HG02642 (cell line): ENCODE measurements around the gene DDA1.

Experiments used
- ATAC-seq: cut with Tn5 transposase; IDR thresholded peaks from one replicate; pipeline ENCODE4 v1.9.1; 2021; ENCODE audit warnings: mild to moderate bottlenecking; ENCODE audit not compliant: unreplicated experiment, poor library complexity

The DDA1 gene

DNA sequence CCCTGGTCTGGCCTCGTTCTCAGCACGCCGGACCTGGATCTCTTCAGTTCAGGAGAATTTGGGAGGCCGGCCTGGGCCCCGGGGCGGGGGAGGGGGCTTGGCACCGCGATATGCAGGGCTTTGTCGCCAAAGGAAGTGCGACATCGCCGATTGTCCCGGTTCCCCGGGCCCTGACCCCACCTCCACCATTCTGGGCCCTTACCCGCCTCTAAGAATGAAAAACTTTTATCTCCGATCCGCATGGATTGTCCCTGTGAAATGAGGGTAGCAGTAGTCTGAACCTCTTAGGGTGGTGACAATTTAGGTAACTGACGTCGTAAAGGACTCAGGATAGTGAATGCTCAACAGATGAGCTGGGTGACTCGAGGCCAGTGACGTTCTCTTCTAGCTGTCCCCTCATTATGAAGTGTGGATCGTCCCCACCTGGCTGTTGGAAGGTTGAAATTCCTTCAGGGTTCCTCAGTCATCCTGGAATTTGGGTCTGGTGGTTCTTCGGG is 650 bp downstream of the DDA1 start:
- ATAC-seq: no peak

DNA sequence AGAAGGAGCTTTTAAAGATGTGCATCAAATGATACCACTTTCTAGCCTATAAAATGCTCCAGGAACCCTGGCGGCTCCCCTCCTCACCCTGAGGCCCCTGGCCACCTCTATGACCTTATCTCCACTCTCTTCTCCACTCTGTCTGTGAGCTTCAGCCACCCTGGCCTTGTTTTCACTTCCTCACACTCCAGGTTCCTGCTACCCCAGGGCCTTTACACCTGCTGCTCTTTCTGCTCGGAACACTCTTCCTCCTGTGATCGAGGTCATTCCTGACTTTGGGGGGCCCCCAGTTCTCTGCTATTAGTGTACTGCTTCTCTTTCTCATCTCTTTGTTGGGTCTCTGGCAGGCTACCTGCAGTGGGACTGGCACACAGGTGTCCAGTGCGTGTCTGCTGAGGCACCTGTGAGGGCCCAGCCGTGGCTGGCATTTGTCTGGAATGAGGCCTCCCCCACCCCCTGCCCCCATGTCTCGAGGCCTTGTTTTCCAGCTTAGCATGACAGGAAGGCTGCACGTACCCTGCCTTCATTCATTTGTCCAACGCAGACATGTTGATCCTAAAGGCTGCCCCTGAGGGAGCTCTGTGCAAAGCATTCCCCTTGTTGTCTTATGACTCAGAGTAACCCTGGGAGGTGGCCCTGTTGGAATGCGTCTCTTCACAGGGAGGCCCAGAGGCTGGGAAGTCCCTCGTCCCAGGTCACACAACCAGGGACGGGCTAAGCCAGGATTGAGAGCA is 2.3 kb downstream of the DDA1 start:
- no peak for ATAC-seq

DNA sequence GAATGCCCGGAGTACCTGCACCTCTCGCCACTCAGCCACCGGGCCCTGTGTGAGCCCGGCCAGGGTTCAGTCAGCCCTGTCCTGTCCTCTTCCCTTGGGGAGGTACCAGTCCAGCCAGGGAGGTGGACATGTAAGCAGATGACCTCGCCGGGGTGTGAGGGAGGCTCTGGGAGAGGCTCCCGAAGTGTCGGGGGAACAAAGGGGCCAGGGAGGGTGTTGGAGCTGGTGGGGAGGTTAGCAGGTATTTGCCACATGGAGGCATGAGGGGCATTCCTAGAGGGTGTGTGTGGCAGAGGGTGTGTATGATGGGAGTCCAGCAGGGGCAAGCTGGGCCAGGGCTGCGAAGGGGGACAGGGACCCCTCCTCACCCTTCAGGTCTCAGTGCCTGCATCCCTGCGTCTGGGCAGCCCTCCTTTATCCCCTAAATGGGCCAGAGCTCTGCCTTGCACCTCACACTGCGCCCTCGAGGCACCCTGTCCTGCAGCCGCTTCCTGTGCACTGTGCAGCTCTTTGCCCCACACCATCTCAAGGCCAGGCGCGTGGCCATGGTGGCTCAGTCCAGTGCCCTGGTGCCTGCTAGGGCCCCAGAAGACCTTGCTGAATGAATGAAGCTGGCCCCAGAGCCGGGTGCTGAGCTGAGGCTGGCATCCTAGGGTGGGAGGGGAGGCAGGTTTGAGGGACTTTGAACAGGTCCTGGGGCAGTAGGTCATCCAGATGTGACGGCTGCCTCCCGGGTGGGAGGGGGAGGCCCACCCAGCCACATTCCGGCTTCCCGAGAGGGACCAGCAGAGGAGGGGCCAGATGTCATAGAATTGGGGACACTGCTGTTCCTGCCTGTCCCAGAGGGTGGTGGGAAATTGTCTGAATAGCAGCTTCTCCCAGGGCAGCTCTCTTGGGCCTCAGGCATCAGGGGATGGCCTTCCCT is 3.1 kb downstream of the DDA1 start:
- no peak for ATAC-seq

DNA sequence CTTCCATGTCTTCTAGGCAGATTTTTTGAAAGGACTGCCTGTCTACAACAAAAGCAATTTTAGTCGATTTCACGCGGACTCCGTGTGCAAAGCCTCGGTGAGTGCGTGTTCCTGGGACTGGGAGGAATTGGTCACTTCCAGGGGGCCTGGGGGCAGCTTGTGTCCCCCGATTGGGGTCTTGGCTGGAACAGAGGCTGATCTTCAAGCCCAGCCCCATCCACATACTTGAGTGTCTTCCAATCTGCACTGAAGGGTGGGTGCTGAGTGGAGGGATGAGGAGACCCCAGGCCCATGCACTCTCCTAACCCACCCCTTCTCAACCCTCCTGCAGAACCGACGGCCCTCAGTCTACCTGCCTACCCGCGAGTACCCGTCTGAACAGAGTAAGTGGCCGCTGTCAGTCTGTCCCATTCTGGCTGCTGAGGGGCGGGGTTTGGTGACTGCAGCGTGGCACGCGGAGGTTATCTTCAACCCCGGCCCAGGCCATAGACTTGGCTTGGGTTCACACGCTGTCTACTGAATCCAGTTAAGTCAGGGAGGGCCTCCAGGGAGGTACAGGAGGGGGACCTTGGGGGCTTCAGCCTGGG is 4.7 kb downstream of the DDA1 start:
- no peak for ATAC-seq

DNA sequence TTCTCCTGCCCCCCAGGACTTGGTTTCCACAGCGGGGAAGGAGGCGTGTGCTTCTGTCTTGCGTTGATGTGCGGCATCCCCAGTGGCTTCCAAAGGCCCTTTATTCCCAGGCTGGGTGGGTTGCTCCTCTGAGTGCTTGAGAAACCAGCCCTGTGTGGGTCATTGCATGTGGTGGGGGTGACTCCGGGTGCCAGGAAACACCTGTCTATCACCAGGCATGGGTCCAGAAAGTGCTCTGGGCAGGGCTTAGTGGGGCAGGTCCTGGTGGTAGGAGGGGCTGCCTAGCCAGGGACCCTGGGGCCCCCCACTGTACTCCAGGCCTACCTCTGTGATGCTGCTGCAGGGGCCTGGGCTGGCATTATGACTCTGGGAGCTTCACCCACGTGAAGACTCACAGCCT is 9.6 kb downstream of the DDA1 start:
- ATAC-seq: no peak

DNA sequence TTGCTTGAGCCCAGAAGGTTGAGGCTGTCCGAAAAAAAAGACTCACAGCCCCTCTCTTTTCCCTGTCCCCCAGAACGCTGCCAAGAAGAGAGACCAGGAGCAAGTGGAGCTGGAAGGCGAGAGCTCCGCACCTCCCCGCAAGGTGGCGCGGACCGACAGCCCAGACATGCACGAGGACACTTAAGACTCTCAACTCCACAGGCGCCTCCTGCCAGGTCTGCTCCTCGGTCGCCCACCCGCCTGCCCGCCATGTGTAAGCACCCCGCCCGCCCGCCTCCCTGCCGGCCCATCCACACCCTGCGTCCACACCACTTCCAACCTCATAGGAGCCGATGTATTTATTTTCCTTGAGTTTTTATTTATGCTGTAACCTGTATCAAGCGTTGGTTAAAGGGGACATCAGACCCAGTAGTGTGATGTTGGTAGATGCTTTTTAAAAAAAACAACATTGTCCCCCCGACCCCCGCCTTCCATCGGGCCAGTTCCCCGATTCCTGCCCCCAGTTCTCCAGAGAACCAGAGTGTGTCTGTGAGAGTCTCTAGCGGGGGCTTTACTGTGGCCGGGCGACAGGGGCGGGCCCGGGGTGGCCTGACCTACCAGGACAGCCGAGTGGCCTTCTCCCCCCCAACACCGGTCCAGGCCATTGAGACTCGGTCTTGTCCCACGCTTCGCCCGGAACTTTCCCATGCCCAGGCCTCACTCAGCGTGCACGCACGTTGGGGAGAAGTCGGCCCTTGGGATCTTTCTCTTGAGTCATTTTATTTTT is 10.3 kb downstream of the DDA1 start:
- no peak for ATAC-seq

DNA sequence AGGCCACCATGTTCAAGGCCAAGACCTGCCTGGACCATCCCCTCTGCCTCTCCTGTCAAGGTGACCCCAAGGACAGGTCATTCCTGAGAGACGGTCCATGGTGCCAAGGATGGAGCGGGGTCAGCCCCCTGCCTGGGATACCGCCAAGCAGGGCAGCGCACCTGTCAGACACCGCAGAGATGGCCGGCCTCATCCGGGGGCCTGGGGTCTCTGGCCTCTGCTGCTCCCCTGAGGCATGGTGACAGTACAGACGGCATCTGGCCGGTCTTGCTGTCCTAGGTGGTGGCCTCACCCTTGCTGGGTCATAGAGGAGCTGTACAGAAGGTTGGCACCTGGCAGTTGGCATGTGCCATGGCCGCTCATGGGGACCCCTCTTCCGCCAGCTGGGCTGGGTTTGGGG is 11.1 kb downstream of the DDA1 start:
- no peak for ATAC-seq

DNA sequence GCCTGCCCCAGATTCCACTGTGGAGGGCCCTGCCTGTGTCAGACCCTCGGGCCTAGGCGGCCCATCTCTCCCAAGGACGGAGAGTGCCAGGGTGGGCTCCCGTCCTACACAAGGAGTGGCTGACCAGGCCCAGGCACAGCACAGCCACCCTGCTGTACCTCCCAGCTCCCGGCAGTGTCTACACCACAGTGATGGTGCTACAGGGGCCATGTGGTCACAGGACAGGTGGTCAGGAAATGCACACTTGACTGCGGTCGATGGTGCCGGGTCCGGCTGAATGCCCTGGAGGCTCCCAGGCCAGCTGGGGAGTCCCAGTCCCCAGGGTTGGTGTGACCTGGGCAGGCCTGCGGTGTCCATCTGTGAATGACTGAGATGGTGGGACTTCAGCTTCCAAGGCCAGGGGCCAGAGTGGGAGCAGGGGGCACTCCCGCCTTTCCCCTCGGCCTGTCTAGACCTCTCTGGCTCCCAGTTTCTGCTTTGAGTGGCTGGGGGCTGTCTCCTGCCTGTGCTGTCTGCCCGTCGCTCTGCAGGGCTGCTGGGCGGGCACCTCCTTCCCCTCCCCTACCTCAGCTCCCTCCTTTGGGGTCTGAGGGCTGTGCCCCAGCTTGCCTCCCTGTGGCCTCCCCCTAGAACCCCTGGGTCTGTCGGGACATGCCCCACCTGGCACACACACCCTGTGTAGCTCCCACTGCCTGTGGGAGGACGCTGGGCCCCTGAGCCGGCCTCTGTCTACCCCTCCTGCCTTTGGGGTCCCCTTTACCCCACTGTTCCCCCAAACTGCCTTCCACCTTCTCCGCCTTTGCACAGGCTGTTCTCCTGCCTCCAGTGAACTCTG is 12.5 kb downstream of the DDA1 start:
- no peak for ATAC-seq

DNA sequence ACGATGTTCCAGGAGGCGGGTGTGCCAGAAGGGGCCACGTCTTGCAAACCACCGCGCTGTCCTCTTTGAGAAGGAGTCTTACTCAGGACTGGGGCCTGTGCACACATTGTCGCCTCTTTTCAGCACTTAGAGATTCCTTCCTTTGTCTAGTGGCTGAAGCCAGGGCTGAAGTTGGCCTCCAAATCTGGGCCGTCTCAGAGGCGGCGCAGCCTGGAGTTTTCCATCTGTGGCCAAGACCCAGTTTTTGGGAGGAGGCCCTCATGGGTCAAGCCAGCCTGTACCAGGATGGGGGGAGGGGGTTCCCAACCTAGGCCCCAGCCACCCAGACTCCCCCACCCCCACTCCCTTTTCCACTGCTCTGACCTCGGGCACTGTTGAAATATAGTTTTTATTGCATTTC is 13.5 kb downstream of the DDA1 start:
- no peak for ATAC-seq

DNA sequence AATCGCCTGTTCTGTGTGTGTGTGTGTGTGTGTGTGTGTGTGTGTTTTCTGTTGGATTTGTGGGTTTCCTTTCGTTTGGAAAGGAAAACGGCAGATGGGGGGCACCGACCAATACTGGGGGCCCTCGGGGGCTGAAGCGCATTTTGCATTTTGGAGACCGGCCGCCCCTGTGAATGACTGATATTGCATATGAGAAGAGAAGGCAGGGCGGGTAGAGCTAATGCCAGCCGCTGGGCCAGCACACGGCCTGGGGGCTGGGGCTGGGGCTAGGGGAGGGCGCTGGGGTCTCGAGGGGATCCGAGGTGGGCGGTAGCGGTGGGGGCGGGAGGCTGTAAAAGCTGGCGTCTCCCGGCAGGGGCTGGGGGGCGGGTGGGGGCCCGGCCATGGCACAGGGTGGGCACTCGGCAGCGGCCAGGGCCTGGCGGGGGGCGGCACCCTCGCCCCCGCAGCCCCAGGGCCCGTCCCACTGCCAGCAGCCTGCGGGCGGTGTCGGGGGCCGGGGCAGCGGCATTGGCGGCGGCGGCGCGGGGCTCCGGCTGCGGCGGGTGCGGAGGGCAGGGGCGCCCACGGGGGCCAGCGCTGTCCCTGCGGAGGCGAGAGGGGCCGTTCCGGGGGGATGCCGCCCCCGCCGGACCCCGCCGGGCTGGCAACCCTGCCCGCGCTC is 14.1 kb downstream of the DDA1 start:
- ATAC-seq: no peak

DNA sequence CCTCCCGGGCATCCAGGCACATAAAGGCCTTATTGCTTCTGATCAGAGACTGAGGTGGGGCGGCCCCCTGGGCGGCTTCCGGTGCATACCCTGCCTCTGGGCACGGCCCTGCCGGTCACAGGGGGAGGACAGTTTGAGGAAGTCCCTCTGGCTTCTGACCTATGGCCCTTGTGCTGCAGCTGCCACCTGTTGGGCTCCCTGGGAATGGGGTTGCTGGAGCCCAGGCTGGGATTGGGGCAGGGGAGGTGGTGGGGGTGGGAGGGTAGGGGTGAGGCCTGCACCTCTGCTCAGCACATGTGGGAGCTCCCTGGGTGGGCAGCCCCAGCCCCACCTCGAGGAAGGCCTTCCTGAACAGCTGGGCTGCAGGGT is 14.6 kb downstream of the DDA1 start:
- no peak for ATAC-seq

DNA sequence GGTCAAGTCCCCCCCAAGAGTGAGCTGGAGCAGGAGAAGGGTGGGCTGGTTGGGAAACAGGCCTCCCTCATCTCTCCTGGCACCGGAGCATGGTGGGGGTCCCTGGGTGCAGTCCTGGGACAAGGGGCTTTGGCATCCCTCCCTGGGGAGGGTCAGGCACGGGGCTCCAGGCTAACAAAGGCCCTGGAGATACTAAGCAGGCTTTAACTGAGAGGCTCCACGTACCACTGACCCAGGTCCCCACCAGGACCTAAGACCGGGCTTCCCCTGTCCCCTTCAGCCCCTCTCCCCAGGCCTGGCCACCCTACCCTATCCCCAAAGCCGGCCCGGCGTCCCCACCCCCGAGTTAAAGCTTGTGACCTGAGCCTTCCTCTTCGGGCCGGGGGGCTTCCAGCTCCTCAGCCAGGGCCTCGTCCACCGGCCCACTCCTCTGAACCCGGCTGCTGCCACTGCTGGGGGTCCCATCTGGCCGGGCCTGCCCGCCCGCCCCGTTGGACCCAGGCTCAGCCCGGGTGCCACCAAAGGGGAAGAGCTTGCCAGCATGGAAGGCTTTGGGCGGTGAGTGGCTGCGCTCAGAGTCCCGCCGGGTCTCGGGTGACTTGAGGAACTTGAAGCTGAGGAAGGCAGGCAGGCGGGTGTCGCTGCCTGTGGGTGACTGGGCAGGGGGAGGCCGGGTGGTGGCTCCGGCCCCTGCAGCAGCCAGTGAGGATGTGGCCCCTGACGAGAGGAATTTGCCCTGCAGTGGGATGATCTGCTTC is 15.2 kb downstream of the DDA1 start:
- ATAC-seq: no peak

DNA sequence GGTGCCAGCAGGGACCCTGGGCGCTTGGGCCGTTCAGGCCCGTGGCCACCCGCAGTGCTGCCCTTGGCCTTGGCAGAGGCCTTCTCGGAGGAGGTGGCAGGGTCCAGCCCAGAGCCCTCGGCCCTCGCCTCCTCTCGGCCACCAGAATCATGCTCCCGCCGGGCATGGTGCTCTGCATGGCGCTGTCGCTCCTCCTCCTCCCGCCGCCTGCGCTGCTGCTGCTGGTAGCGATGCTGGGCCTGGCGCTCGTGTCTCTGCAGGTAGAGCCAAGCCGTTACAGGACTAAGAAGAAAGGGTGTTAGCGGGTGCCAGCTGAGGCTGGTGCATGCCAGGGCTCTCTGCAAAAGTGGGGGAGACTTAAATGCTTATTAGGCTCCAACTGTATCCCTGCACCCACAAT is 15.8 kb downstream of the DDA1 start:
- ATAC-seq: no peak

DNA sequence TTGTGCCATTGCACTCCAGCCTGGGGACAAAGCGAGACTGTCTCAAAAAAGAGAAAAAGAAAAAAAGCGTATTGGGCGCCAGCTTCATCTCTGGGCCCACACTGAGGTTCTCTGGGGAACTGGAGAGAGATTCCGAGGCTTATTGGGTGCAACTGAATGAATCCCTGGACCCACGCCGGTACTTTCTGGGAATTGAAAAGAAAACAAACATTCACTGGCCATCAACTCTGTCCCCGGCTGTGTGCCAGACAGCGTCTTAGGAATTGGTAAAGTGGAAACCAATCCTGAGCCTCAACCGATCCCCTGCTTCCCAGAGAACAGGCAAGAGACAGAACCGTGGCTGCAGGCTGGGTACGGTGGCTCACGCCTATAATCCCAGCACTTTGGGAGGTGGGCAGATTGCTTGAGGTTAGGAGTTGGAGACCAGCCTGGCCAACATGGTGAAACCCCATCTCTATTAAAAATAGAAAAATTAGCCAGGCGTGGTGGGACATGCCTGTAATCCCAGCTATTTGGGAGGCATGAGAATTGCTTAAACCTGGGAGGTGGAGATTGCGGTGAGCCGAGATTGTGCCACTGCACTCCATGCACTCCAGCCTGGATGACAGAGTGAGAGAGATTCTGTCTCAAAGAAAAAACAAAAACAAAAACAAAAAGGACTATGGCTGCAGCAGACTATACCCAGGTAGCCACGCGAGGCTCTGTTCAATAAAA is 16.7 kb downstream of the DDA1 start:
- ATAC-seq: no peak

DNA sequence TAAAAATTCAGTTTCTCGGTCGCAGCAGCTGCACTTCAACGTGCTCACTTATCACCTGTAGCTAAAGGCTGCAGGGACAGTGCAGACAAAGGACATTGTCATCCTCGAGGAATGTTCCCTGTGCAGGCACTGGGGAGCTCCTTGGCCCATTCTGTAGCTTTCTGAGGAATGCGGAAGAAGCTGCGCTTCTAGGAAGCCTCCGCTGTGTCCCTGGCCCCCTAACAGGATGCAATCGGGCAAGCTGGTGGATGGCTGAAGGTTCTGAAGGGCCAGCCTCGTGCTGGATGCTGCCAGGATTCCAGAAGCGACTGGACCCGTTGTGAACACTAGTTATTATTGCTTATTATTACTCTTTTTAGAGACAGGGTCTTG is 17.2 kb downstream of the DDA1 start:
- ATAC-seq: no peak

DNA sequence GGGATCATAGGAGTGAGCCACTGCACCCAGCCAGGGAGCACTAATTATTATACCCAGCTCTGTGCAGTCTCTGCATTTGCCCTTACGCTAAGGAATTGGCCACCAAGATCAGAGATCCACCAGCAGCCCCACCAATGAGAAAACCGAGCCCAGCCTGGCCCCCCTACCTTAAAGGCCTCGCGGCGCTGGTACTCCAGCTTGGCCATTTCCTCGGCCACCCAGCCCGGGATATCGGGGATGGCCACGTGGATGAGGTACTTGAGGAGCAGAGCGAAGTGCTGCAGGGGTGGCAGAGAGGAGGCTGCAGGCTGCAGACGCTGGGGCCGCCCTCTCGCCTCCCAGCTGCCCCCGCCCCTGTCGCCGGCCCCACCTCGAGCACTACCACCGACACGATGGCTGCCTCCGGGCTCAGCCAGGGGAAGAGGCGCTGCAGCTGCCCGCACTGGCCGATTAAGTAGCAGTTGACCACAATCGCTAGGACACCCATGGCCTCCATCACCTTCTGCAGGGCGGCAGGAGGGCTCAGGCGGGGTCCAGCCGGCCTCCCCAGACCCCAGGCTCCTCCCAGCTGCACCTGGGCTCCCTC is 17.8 kb downstream of the DDA1 start:
- ATAC-seq: no peak
